ENCODE results near the gene SCN11A. TPM values are rescaled to one million over a fixed set of nuclear protein-coding genes. Genes with fewer than 3 reads are reported as not detected.
"Not testable (repeated sequence)": the region's sequence is repeated elsewhere in the genome, so short reads cannot be mapped to it uniquely, and the experiment has no call there.

SCN11A gene
- total RNA-seq, 1 experiment from 2014 or later: not detected

GRCh38 chr3:39075910-39076309 lies 24.2 kb upstream of the SCN11A start:
- in situ Hi-C loops (cut with HindIII; ENCODE audit: low sequenced_read_pairs): no loop called here
- no peak for DNase-seq (ENCODE audit: low spot score)

GRCh38 chr3:39068556-39068955 lies 16.8 kb upstream of the SCN11A start:
- DNase-seq (ENCODE audit: low spot score): no peak
- in situ Hi-C loops (cut with HindIII; ENCODE audit: low sequenced_read_pairs): no loop called here

DNA sequence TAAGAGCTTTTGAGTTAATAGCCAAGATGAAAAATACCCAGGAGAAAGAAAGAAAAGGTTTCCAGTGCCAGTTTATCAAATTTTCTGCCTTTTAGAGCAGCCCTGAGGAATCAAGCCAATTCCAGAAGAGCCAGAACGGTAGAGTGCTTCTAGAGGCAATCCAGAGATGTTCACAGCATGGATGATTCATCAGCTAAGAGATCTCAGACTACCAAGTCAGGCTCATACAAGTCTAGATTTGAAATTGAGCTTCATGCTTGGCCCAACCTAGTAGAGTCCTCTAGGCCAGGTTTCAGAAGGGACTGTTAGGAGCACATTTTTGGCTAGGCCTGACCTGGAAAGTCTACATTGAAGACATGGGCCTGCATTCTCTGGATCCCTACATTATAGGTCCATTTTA lies 15.5 kb upstream of the SCN11A start:
- DNase-seq (ENCODE audit: low spot score): no peak
- in situ Hi-C loops (cut with HindIII; ENCODE audit: low sequenced_read_pairs): no loop called here

DNA sequence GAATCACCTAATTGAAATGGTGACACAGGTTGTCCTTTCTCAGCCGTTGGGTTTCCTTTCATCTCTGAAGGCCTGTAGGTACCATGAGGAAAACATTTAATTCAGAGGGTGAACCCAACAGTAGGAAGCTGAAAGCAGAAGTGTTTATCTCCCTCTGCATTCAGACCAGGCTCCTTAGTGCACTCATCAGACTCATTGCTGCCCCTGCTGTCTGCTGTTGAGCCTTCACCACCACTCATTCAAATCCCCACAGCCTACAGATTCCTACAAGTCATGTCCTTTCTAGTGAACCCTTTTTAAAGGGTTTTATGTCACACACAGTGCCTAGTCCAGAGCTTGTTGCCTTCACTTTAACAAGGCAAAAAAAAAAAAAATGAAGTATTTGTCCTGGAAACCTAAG lies 13.5 kb upstream of the SCN11A start:
- in situ Hi-C loops (cut with HindIII; ENCODE audit: low sequenced_read_pairs): no loop called here
- DNase-seq (ENCODE audit: low spot score): peak; percentile 40

DNA sequence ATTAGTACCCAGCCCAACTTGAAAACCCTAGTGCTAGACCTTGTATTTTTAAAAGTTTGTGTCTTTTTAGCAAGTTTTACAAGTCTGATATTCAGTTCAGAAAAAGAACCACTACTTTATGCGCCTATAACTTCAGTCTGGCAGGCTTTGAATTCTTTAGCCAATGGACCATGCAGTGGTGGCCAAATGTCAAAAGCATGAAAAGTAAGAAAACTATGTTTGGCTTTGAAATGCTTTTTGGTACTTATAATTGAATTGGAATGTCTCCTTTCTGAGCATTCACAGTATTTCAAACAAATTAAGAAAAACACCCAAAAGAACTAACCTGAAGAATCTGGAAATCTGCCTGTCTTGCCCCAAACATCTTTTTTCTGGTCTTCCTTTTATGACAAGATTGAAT lies 12.9 kb upstream of the SCN11A start:
- in situ Hi-C loops (cut with HindIII; ENCODE audit: low sequenced_read_pairs): no loop called here
- DNase-seq (ENCODE audit: low spot score): no peak

- no peak for DNase-seq (ENCODE audit: low spot score)
- in situ Hi-C loops (cut with HindIII; ENCODE audit: low sequenced_read_pairs): no loop called here
Measured at GRCh38 chr3:39063143-39063542, 11.4 kb upstream of the SCN11A start.

GRCh38 chr3:39062180-39062579 lies 10.4 kb upstream of the SCN11A start:
- DNase-seq (ENCODE audit: low spot score): no peak
- in situ Hi-C loops (cut with HindIII; ENCODE audit: low sequenced_read_pairs): no loop called here

DNA sequence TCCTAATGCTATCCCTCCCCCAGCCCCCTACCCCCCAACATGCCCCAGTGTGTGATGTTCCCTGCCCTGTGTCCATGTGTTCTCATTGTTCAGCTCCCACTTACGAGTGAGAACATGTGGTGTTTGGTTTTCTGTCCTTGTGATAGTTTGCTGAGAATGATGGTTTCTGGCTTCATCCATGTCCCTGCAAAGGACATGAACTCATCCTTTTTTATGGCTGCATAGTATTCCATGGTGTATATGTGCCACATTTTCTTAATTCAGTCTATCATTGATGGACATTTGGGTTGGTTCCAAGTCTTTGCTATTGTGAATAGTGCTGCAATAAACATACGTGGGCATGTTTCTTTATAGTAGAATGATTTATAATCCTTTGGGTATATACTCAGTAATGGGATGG lies 9.5 kb upstream of the SCN11A start:
- DNase-seq (ENCODE audit: low spot score); in situ Hi-C loops (cut with HindIII; ENCODE audit: low sequenced_read_pairs): not testable (repeated sequence)

- DNase-seq (ENCODE audit: low spot score): no peak
- in situ Hi-C loops (cut with HindIII; ENCODE audit: low sequenced_read_pairs): no loop called here
Measured at GRCh38 chr3:39056151-39056550, 4.4 kb upstream of the SCN11A start.

DNA sequence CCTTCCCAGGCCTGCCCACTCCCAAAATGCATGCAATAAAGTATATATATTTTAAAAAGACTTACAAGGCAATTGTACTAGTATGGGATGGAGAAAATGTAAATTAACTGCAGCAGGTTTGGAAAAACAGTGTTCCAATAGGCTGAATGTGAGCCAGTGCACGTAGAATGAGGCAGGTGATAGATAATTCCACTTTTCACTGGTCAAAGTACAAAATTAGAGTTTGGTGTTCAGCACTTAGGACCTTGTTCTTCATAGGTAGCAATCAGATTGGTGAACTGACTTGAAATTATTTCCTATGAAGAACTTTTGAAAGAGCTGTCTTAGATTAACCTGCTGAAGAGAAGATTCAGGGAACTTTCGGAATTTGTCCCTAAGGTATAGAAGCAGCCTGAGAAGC lies 2.0 kb upstream of the SCN11A start:
- no peak for DNase-seq (ENCODE audit: low spot score)
- in situ Hi-C loops (cut with HindIII; ENCODE audit: low sequenced_read_pairs): no loop called here

DNA sequence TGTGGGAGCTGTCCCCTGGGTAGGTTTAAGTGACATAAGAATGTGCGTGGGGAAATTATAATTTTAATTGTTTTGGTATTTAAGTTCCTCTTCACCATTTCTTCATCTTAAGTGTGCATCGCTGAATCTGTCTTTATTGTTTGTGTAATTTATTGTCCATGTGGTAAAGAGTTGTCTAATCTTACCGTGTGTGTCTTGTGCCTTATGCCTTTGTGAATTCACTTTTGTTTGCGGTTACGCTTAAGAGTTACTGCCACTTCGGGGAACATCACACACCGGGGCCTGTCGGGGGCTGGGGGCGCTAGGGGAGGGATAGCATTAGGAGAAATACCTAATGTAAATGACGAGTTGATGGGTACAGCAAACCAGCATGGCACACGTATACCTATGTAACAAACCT lies 839 bp upstream of the SCN11A start:
- in situ Hi-C loops (cut with HindIII; ENCODE audit: low sequenced_read_pairs): no loop called here
- DNase-seq (ENCODE audit: low spot score): no peak

DNA sequence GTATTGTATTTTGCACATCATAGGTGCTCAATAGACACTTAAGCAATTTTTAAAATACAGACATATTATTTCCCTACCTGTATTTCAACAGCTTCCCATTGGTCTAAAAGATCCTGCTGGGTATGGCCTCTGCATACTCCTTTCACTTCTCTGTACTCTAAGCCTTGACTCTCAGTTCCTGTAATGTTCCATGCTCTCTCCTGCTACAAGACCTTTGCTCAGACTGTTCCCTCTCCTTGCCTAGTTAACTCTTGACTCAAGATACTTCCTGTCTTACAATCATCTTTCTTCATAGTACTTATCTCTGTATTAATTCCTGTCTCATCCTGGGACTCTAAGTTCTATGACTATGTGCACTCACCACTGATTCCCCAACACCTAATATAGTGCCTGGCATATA lies 1.7 kb downstream of the SCN11A start:
- no peak for DNase-seq (ENCODE audit: low spot score)
- in situ Hi-C loops (cut with HindIII; ENCODE audit: low sequenced_read_pairs): no loop called here

DNA sequence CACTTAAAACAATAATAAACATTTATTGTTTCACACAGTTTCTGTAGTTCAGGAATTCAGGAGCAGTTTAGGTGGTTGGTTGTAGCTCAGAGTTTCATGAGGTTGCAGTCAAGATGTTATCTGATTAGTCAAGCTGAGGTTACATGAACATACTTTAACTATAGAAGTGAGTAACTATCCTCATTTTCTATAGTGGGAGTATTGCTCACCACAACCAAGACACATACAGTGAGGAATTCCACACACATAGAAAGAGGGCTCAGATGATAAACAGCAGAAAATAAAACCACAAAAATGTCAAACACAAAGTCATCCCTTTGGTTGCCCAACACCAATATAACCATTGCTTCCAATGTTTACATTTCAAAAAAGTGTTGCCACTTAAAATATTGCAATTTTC lies 13.6 kb downstream of the SCN11A start:
- no peak for DNase-seq (ENCODE audit: low spot score)

DNA sequence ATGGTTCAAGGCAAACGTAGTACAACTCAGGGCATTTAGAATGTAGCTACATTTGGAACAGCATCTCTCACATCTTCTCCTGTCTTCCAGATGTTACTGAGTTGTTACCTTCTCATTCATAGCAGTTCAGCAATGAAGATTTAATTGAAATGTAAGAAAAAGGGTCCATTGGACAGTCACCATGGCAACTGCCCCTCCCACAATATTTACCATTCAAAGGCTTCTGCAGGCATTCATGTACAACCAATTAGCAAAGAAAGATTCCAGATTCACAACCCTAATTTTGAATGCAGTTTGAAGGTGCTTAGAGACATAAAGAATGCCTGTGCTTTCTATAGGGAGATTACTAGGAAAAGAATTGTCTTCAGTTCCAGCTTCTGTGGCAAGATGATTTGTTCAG lies 22.2 kb downstream of the SCN11A start:
- in situ Hi-C loops (cut with HindIII; ENCODE audit: low sequenced_read_pairs): no loop called here
- no peak for DNase-seq (ENCODE audit: low spot score)

More for the DNA sequence above, 13.6 kb downstream of the SCN11A start:
- in situ Hi-C loops (cut with HindIII; ENCODE audit: low sequenced_read_pairs): no loop called here

DNA sequence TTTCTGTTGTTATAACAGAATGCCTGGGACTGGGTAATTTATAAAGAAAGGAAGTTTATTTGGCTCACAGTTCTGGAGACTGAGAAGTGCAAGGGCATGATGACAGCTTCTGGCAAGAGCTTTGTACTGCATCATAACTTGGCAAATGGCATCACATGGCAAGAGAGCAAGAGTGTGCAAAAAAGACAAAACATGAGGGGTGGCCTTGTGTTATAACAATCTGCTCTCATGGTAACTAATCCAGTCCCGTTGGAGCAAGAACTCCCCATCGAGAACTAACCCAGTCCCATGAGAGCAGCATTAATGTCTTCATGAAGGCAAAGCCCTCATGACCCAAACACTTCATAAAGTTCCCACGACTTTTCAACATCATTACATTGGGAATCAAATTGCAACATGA lies 23.2 kb downstream of the SCN11A start:
- DNase-seq (ENCODE audit: low spot score): no peak

GRCh38 chr3:39025222-39025970 lies 26.3 kb downstream of the SCN11A start:
- in situ Hi-C loops (cut with HindIII; ENCODE audit: low sequenced_read_pairs): no loop called here
- no peak for DNase-seq (ENCODE audit: low spot score)

More for the DNA sequence above, 23.2 kb downstream of the SCN11A start:
- in situ Hi-C loops (cut with HindIII; ENCODE audit: low sequenced_read_pairs): no loop called here

DNA sequence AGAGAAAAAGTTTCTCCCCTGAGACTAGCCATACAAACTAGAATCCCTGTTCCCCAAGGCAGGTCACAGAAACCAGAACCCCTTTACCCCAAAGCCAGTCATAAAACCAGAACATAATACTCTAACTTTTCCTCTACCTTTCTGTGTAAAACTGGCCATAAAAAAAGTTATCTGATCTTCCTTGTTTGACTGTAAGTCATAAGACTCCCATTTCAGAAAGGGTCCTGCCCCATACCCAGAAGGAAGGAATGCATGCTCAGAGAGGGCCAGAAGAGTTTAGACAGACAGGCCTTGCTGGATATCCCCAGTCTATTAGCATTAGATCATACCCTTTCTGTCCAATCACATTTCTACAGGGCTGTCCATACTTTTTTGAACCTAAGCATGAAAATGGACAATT lies 27.2 kb downstream of the SCN11A start:
- in situ Hi-C loops (cut with HindIII; ENCODE audit: low sequenced_read_pairs): no loop called here

DNA sequence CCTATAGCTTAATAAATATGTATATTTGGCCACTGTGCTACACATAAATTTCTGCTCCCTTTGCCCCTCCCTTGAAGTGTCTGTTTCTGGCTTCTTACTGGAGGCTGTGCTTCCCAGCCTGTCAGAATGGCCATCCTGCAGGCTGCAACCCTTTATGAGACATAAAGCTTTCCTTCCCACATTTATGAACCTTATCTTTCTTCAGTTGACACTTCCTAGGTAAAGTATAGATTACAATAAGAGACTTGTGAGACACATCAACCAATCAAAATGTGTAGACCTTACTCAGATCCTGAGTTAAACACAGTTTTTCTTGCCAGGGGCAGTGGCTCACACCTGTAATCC lies 29.5 kb downstream of the SCN11A start:
- no peak for DNase-seq (ENCODE audit: low spot score)
- in situ Hi-C loops (cut with HindIII; ENCODE audit: low sequenced_read_pairs): no loop called here

More for the DNA sequence above, 27.2 kb downstream of the SCN11A start:
- DNase-seq (ENCODE audit: low spot score): no peak

GRCh38 chr3:39021465-39022285 lies 30.1 kb downstream of the SCN11A start:
- DNase-seq (ENCODE audit: low spot score): no peak
- in situ Hi-C loops (cut with HindIII; ENCODE audit: low sequenced_read_pairs): no loop called here

DNA sequence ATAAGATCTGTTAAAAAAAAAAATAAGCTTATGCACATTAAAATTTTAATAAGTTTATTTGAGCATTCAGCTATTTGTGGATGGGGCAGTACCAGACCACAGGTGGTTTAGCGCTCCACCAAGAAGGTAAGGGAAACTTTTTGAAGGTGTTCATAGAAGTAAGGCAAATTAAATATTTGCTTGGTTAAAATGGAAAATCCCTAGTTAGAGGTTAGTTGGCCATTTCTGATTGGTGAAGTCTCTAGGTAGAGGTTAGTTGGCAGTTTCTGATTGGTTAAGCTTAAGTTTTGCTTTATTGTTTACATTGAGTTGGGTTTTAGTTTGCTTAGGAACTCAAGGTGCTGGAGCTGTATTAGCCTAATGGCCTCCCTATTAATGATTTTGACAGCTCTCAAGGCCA lies 30.7 kb downstream of the SCN11A start:
- in situ Hi-C loops (cut with HindIII; ENCODE audit: low sequenced_read_pairs): no loop called here
- DNase-seq (ENCODE audit: low spot score): no peak

GRCh38 chr3:39019299-39019698 lies 32.4 kb downstream of the SCN11A start:
- DNase-seq (ENCODE audit: low spot score): no peak
- in situ Hi-C loops (cut with HindIII; ENCODE audit: low sequenced_read_pairs): no loop called here
